Skin epidermis (tissue), 12 donors: ENCODE results near the gene CLEC14A.
A peak's percentile ranks its signal among the peaks of the same experiment; 100 is the strongest.

Source experiments
- H3K27ac ChIP-seq, 21 experiments: fragments of 200-600 bp; sonication (generic) in 11 of 21; one replicate each; pipeline ENCODE4 v1.5.0; 2020; ENCODE audit warnings: mild to moderate bottlenecking in 3 of 21, inconsistent platforms in 2 of 21, moderate library complexity in 2 of 21
- H3K4me3 ChIP-seq, 7 experiments: fragments of 200-600 bp; sonication (generic) in 2 of 7; one replicate each; pipeline ENCODE4 v1.5.0; 2020; ENCODE audit warnings: inconsistent platforms in 2 of 7, mild to moderate bottlenecking in 2 of 7, moderate library complexity in 1 of 7

The CLEC14A gene

DNA sequence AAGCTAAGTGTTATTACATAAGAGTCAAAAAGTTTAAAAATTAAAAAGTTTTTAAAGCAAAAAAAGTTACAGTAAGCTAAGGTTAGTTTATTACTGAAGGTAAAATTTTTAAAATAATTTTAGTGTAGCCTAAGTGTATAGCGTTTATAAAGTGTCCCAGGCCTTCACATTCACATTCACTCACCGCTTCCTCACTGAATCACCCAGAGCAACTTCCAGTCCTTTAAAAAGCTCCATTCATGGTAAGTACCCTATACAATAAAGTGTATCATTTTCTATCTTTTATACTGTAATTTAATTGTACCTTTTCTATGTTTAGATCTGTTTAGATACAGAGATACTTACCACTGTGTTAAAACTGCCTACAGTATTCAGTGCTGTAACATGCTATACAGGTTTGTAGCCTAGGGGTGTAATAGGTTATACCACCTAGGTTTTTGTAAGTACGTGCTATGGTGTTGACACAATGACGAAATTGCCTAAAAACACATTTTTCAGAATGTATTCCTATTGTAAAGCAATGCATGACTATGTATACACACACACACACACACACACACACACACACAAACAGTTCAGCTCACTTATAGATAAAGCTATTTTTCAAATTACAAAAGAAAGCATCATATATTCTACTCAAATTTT lies 3.7 kb downstream of the CLEC14A start:
- H3K27ac ChIP-seq: no peak overlapping the region

DNA sequence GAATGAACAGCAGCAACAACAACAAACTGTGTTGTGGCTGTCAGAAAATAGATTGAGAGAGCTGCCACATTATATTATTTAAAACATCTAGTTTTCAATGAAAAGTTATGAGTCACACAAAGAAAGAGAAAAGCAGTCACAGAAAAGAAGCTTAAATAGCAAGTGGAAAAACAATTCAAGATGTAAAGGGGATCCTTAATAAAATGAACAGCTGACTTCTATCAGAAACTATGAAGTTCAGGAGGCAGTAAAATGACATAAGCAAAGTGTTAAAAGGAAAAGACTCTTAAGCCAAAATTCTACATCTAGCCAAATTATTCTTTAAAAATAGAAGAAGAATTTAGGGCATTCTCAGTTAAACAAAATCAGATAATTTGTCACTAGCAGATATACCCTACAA lies 5.6 kb downstream of the CLEC14A start:
- H3K27ac ChIP-seq: no peak overlapping the region
- H3K4me3 ChIP-seq: no peak overlapping the region

More for the DNA sequence above, 3.7 kb downstream of the CLEC14A start:
- peak overlapping the region in 1 of 7 experiments; percentile 26 for H3K4me3 ChIP-seq

DNA sequence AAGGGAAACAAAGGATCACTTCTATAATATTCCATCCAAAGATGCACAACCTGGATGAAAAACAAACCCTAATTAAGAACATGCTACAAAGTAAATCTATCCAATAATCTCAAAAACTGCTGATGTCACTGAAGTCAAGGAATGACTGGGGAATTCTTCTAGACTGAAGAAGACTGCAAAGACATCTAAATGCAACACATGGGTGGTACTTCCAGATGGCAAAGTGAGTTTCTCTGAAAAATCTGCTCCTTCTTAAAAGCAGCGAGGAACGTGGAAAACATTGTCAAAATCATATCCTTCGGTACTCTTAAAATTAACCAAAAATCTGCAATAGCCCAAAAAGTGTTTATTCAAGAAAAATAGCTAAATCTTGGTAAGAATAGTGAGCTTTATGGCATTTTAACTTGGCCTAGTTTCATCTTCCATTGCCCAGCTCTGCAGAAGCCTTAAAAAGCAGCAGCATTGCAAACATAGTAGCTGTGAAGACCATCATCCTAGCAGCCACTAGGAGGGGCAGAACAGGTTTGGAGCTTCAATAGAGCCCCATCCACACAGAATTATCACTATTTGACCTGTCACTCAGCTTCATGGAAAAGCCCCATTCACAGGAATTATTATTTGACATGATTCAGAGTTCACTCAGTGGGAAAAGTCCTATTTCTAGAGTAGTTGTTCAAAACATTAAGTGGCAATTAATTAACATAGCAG lies 7.4 kb downstream of the CLEC14A start:
- Histone ChIP-seq H3K4me3 (no peak overlapping the region), H3K27ac (no peak overlapping the region)

DNA sequence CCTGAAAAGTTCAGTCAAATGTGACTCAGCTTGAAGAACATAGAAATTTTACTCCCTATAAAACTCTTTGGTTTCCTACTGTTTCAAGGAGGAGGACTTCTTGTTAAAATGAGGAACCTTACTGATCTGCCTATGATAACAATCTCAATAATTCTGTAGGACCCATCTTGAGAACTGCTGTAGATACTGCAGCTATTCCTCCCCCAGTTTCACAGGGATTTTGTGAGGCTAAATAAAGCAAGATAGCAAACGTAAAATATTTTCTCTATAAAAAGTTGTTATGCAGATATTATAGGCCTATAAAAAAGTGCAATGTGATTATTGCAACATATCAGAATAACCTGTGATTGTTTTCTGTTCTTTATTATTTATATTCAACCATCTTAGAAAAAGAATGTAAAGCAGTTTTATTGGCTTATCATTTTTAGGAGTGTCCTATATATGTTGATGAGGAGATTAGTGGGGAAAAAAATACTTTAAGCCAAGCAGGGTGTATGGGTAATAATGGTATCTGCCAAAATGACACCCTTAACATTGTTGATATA lies 12.1 kb downstream of the CLEC14A start:
- Histone ChIP-seq H3K4me3 (no peak overlapping the region), H3K27ac (no peak overlapping the region)

DNA sequence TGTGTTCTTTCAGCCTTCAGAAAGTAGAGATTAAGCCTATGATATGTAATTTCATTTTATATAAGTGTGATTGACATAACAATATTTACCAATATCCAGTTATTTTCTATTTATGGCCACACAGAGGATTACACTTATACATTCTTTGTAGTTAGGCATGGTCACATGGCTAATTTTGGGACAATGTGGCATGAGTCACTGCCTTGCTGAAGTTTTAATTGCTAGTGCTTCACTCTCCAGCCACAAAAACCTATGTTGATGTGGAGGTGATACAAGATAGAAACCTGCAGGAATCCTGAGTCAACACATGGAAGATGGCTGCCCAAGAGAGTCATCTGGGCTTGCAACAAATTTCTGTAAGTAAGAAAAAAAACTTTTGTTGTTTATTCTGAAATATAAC lies 17.0 kb downstream of the CLEC14A start:
- Histone ChIP-seq H3K27ac (no peak overlapping the region), H3K4me3 (no peak overlapping the region)

DNA sequence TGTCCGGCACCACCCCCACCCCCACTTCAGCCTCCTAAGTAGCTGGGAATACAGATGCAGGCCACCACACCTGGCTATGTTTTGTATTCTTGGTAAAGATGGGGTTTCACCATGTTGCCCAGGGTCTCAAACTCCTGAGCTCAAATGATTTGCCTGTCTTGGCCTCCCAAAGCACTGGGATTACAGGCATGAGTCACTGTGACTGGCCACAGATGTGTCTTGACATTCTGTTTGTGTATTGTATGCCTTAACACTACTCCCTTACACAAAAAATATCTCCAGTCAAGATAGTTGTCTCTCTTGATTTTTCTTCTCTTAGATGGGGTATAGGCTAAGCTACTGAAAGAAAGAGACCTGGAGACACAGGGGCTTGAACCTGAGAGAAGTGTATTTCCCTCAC lies 17.6 kb downstream of the CLEC14A start:
- no peak overlapping the region for H3K4me3 ChIP-seq
- H3K27ac ChIP-seq: no peak overlapping the region

DNA sequence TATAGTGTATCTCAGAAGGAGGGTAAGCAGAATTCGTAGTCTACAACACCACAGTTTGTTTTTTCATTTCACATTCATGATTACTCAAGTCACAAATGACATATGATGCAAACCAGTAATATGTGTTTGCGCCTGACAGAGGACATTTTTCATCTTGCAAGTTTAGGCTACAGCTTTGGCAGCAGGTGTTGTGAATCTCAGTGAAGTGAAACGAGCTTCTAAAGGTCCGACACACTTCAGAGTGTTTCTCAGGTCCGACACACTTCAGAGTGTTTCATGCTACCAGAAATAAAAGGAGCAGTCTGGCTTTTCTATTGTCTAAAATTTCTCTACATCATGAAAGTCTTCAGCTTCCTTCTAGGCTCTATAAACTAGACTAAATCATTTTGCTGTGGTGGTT lies 22.7 kb downstream of the CLEC14A start:
- Histone ChIP-seq H3K27ac (no peak overlapping the region), H3K4me3 (no peak overlapping the region)

DNA sequence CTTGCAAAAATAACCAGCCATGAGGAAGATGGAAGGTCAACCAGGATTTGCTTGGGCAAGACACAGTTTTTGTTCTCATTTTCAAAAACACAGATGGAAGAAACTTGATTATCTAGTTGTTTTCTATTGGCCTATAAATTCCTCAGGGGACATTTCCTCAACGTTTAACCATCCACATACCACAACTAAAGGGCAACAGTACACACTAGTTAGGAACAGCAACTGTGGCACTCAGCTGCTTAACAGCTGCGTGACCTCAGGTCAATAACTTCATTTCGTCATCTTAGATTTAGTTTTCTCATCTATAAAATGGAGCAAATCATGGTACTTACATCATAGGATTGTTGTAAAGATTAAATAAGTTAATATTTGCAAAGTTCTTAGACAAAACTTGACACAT lies 29.5 kb downstream of the CLEC14A start:
- H3K27ac ChIP-seq: no peak overlapping the region
- H3K4me3 ChIP-seq: no peak overlapping the region

DNA sequence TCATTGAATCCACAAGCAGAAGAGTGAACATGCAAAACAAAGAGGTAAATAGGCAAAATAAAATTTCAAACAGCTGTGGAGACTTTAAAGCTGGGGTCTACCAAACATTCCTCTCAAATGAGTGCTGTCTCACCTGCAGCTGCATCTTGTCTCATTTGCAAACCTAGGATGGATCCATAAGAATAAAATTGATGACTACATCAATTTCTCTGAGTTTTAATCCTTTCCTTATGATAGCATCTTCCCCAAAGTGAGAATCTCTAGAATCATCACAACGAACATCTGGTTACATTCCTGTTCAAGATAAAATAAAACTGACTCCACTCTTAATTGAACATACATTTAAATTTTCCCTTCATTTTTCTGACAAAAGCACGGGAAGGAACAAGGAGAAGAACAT lies 29.9 kb downstream of the CLEC14A start:
- H3K4me3 ChIP-seq: no peak overlapping the region
- no peak overlapping the region for H3K27ac ChIP-seq

DNA sequence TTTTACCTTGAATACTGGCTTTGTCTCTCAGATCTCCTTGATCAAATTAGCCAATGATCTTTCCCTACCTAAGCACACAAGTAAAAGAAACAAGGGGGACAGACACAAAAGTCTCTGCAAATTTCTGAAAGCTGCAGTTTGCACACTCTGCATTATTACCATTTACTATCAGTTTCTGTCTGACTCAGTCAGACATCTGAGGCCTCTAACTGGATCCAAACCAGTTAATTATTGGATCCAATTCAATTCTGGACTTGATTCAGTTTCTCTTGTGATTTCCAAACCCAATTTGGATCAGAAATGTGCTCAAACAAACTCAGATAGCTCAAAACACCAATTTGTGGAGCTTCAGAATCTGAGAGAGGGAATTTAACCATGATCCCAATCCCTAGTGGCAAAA lies 31.6 kb downstream of the CLEC14A start:
- Histone ChIP-seq H3K27ac (no peak overlapping the region), H3K4me3 (no peak overlapping the region)

DNA sequence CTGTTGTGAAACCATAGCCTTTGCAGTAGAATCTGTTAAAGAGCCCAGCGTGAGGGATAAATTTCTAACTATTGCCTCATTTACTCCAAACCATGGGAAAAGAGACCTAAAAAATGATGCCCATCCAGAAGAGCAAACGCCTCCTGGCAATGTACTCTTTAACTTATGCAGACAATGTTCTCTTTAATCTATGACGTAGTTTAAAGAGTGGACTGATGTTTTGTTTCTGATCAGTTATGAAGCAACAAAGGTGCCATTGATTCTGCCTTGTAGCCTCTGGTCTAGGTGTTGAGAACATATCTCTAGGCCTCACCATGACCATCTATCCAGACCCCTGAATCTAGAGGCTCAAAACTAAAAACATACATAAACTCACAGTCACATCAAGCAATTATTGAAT lies 34.8 kb downstream of the CLEC14A start:
- Histone ChIP-seq H3K27ac (no peak overlapping the region), H3K4me3 (no peak overlapping the region)

DNA sequence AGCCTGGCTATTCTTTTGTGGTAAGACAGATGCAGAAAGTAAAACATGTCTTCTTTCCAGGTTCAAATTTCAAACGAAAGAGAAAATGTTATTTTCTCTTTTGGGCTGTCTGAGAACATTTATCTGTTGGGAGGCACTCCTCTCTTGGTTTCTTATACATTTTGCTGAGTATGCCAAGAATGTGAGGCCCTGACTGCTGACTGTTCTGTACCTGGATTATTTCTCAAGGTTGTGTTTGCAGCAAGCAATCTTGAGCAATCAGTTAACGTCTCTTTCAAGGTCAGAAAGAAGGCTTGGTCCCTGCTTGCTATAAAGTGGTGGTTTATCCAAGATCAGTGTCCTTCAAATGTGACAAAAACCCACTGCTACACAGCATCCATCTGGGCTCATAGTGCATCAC lies 38.3 kb downstream of the CLEC14A start:
- H3K27ac ChIP-seq: no peak overlapping the region
- H3K4me3 ChIP-seq: no peak overlapping the region

DNA sequence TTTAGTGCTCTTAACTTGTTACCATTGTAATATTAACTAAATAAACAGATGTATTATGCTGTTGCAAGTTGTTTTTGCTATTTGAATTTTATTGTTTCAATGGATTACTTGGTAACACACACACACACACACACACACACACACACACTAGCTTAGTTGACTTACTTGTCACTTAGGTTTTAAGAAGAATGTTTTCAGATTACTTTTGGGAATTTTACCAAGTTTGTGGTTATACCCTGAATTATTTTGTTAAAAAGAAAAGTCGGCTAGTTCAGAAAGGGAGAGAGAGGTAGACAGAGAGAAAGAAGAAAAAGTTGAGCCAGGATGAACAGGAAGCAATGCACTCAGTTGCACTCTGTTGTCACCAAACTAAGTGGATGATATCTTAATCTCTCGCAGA lies 42.9 kb downstream of the CLEC14A start:
- Histone ChIP-seq H3K27ac (no peak overlapping the region), H3K4me3 (no peak overlapping the region)

DNA sequence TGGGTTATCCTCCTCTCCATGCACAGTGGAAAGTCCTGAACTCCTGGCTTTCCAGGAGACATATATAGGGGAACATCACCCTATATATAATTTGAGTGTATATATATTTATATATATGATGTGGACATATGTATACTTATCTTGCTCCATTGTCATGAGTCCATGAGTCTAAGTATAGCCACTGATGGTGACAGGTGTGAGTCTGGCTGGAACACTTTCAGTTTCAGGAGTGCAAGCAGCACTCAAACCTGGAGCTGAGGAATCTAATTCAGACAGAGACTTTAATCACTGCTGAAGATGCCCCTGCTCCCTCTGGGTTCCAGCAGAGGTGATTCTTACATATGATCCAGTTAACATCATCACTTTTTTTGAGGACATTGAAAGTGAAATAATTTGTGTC lies 43.8 kb downstream of the CLEC14A start:
- Histone ChIP-seq H3K4me3 (no peak overlapping the region), H3K27ac (no peak overlapping the region)

DNA sequence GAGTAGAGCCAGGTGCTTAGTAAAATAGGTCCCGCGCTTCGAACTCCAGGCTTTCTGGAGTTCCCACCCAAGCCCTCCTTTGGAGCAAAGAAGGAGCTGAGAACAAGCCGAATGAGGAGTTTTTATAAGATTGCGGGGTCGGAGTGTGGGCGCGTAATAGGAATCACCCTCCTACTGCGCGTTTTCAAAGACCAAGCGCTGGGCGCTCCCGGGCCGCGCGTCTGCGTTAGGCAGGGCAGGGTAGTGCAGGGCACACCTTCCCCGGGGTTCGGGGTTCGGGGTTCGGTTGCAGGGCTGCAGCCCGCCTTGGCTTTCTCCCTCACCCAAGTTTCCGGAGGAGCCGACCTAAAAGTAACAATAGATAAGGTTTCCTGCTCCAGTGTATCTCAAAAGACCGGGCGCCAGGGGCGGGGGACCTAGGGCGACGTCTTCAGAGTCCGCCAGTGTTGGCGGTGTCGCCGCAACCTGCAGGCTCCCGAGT lies 44.6 kb downstream of the CLEC14A start:
- peak overlapping the region in 2 of 7 experiments; percentile 3 to 31 for H3K4me3 ChIP-seq
- no peak overlapping the region for H3K27ac ChIP-seq

DNA sequence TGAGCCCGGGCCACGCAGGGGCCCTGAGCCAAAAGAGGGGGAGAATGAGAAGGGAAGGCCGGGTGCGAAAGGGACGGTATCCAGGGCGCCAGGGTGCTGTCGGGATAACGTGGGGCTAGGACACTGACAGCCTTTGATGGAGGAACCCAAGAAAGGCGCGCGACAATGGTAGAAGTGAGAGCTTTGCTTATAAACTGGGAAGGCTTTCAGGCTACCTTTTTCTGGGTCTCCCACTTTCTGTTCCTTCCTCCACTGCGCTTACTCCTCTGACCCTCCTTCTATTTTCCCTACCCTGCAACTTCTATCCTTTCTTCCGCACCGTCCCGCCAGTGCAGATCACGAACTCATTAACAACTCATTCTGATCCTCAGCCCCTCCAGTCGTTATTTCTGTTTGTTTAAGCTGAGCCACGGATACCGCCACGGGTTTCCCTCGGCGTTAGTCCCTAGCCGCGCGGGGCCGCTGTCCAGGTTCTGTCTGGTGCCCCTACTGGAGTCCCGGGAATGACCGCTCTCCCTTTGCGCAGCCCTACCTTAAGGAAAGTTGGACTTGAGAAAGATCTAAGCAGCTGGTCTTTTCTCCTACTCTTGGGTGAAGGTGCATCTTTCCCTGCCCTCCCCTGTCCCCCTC lies 45.2 kb downstream of the CLEC14A start:
- Histone ChIP-seq H3K27ac (no peak overlapping the region), H3K4me3 (peak overlapping the region in 5 of 7 experiments; percentile 3 to 31 (median 5))

DNA sequence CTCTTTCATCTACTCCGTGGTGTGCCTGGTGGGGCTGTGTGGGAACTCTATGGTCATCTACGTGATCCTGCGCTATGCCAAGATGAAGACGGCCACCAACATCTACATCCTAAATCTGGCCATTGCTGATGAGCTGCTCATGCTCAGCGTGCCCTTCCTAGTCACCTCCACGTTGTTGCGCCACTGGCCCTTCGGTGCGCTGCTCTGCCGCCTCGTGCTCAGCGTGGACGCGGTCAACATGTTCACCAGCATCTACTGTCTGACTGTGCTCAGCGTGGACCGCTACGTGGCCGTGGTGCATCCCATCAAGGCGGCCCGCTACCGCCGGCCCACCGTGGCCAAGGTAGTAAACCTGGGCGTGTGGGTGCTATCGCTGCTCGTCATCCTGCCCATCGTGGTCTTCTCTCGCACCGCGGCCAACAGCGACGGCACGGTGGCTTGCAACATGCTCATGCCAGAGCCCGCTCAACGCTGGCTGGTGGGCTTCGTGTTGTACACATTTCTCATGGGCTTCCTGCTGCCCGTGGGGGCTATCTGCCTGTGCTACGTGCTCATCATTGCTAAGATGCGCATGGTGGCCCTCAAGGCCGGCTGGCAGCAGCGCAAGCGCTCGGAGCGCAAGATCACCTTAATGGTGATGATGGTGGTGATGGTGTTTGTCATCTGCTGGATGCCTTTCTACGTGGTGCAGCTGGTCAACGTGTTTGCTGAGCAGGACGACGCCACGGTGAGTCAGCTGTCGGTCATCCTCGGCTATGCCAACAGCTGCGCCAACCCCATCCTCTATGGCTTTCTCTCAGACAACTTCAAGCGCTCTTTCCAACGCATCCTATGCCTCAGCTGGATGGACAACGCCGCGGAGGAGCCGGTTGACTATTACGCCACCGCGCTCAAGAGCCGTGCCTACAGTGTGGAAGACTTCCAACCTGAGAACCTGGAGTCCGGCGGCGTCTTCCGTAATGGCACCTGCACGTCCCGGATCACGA lies 46.0 kb downstream of the CLEC14A start:
- Histone ChIP-seq H3K27ac (no peak overlapping the region), H3K4me3 (peak overlapping the region in 6 of 7 experiments; percentile 3 to 32 (median 8))

DNA sequence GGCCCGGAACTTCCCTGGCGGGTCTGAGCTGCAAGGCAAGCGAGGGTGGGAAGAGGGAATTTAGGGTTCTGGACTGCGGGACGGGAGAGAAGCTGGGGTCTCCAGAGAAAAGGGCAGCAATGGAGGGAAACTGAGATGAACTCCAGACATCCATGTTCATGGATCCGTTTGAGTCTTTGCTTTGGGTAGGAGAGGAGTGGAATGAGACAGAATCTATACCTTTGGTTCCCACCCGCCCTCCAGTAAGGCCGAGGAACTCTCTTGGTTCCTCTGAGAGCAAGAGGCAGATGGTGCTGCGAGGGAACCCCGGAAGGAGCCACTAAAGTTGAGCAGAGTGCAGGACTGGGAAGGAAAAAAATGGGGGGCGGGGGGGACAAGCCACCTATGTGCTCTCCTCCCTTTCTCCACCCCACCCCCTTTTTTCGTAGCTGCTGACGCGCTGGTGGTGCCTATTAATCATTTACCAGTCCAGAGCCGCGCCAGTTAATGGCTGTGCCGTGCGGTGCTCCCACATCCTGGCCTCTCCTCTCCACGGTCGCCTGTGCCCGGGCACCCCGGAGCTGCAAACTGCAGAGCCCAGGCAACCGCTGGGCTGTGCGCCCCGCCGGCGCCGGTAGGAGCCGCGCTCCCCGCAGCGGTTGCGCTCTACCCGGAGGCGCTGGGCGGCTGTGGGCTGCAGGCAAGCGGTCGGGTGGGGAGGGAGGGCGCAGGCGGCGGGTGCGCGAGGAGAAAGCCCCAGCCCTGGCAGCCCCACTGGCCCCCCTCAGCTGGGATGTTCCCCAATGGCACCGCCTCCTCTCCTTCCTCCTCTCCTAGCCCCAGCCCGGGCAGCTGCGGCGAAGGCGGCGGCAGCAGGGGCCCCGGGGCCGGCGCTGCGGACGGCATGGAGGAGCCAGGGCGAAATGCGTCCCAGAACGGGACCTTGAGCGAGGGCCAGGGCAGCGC lies 47.0 kb downstream of the CLEC14A start:
- Histone ChIP-seq H3K27ac (no peak overlapping the region), H3K4me3 (peak overlapping the region in 6 of 7 experiments; percentile 3 to 32 (median 8))
